ENCODE measurements around the gene FRRS1L. TPM values are rescaled to one million over a fixed set of nuclear protein-coding genes. Genes with fewer than 3 reads are reported as not detected.
"Not testable (repeated sequence)": the region's sequence is repeated elsewhere in the genome, so short reads cannot be mapped to it uniquely, and the experiment has no call there.

The FRRS1L gene
- total RNA-seq, 1 experiment from 2014 or later = not detected

DNA sequence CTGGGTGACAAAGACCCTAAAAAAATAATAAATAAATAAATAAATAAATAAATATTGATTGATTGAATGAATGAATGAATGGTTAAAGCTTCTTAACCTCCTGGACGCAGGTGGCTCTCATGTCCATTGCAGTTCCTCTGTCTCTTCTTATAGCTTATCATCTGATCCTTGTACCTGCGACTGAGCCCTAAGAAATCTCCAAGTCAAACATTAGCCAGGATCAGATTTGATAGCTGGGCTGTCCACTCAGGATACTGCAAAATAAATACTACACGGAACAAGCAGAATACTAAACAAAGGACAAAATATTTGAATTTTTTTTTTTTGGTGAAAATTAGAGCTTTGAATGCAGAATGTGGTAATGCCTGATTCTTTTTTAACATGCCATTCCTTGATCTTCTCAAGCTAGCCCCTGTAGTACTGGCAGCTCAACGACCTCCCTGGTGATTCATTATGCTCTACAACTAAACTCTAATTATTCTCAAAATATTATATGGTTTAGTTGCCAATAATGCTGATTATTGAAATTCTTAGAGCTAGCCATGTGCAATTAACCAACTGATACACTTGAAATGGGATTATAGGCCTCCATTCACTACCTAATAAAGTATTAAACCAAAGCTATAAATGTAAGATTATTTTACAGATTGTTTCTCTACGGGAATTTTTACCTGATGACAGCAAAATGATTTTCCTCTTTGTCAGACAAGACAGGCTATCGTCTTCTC lies 37.4 kb downstream of the FRRS1L start:
- no peak for DNase-seq (ENCODE audit: low spot score)

DNA sequence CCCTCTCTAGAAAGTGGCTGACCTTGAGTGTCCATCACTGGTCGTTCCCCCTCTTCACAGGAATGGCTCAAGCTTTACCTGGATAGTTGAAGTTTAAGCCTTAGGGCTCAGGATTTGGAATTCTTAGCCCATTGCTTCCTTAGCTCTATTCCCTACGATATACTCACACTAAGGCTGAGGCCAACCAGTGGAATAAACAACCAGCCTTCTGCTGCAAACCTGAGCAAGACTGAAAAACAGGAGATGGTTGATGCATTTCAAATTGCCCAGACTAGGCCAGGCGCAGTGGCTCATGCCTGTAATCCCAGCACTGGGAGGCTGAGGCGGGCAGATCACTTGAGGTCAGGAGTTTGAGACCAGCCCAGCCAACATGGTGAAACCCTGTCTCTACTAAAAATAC lies 40.4 kb downstream of the FRRS1L start:
- DNase-seq (ENCODE audit: low spot score) = not testable (repeated sequence)

DNA sequence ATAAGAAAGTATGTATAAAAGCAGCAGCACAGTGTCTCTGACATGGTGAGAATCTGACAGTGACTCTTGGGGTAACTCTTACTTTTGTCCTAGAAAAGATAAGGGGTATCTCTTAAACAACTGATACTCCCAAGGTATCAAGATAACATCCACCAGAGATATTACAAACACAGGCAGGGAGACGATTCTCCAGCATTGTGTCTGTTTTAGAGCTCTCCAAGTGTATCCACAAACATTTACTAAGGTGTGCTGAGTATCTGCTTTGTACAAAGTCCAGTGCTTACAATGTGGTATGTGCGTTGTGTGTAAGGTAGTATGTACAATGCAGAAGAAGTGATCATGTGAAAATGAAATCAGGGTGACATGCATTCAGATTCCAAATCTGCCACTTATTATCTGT lies 42.9 kb downstream of the FRRS1L start:
- no peak for DNase-seq (ENCODE audit: low spot score)

- DNase-seq (ENCODE audit: low spot score) = no peak
Observed at GRCh38 chr9:109122726-109123621, 44.1 kb downstream of the FRRS1L start.

GRCh38 chr9:109121232-109121796 lies 45.7 kb downstream of the FRRS1L start:
- DNase-seq (ENCODE audit: low spot score) = no peak

DNA sequence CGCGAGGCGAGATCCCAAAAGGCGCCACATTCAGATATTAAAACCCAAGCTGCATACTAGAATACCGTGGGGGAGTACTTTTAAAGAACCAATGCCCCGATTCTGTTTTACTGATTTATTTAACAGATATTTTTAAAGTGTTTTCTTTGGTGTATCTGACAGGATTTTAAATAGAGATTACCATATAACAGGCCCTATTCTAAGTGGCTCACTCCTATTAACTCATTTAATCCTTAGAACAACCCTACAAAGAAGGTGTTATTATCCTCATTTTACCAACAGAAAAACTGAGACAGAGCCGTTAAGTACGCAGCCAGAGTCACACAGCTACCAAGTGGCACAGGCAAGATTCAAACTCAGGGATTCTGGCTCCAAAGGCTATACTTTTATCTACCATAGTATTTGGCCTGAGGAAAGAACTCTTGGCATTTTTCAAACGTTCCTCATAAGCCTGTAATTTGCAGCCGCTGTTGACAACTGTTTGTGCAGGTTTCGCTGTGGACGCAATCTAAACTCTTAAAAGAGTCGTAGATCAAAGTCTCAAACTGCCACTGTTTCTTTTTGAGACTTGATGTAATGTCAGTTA lies 46.8 kb downstream of the FRRS1L start:
- DNase-seq (ENCODE audit: low spot score) = no peak

DNA sequence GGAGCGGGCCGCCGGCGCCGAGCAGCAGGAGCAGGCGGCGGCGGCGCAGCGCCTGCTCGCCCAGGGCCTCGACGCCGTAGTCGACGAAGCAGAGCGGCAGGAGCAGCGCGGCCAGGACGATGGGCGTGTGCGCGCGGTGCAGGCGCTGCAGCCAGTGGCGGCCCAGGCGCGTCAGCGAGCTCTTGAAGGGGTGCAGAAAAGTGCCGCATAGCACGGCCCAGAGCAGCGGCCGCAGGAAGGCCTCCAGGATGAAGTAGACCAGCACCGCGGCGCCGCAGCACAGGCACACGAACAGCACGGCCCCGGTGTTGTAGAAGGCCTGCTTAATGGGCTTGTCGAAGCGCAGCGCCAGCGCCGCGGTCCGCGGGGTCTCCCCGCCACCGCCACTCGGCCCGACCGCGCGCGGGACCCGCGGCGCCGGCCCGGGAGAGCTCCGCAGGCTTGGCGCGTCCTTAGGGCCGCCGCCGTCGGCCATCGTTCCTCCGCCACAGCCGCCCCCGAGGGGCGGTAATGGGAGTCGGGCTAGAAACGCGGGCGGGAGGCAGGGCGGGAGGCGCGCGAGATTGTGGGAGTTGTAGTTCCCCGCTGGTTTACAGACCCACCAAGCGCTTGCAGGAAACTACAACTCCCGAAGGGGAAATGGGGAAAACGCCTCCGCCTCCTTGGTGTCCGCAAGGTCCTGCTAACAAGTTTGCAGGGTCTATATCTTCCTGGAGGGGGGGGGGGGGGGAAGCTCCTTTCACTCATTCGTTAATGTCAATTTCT lies 47.4 kb downstream of the FRRS1L start, which contains the start of gene TMEM245:
TMEM245 (minus strand) TSS at position 509 of the 765 bp plus-strand sequence; CDS start at position 475, 34 bp downstream.
- DNase-seq (ENCODE audit: low spot score) = peak; percentile 99

DNA sequence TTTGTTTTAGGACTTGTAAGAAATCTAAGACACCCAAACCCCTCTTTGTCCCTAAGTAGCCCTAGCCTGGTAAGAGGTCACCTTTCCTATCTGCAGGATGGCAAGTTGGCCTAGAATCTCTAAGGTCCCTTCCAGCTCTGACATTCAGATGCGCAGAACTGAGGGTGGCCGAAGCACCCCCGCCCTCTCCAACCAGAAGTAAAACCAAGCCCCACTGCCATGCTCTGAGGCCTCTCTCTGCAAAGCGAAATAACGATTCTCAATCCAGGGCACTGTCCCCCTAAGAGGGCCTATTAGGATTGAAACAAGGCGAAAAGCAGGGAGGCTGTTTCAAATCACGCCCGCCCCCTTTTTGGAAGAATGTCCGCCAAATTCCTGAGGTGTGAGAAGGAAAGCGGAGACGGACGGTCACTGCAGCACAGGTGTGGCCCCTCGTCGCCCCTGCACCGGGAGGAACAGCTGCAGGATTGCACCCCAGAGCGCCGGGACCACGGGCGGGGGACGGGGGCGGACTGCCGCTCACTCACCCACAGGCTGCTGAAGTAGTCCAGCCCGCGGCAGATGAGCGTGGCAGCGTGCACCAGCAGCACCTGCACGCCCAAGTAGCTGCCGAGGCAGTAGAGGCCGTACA lies 48.1 kb downstream of the FRRS1L start:
- peak; percentile 15 for DNase-seq (ENCODE audit: low spot score)

- peak; percentile 85 for DNase-seq (ENCODE audit: low spot score)
Observed at GRCh38 chr9:109117856-109118807, 48.9 kb downstream of the FRRS1L start.

- no peak for DNase-seq (ENCODE audit: low spot score)
Observed at GRCh38 chr9:109115931-109116526, 51.0 kb downstream of the FRRS1L start.

DNA sequence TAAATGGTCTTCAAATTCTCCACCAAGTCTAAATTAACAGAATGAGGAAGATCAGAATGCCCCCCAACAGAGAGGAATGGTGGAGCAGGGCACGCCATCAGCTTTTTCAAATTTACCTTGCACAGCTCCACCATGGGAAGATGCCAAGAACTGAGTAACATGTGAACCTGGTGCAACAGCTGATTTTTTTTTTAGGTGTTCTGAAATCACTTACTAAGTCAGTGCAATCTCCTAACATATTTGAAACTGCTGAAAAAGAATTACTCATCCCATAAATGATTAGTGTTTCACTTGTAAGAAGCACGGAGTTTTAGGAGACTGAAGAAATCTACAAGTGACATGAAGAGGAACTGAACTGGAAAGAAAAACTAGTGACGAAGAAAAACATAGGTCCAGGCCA lies 52.4 kb downstream of the FRRS1L start:
- DNase-seq (ENCODE audit: low spot score) = peak; percentile 15

GRCh38 chr9:109113892-109114609 lies 53.0 kb downstream of the FRRS1L start:
- DNase-seq (ENCODE audit: low spot score) = no peak

DNA sequence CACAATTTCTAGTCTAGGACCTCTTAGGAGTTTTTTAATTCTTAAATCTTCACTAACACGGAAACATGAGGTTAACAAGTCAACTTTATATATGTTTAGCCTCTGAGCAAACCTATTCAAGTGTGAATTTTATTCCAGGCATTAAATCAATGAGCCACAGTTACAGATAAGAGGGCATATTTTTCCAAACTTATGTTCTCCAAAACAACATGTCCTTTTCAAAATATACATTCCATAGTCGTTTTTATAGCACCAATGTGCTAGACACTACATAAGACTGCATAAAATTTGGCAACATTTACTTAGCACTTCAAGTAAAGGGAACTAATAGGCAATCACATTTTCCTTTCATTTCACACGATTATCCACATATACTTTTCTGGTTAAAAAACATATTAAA lies 53.8 kb downstream of the FRRS1L start:
- DNase-seq (ENCODE audit: low spot score) = no peak

- peak; percentile 79 for DNase-seq (ENCODE audit: low spot score)
Observed at GRCh38 chr9:109110329-109111021, 56.6 kb downstream of the FRRS1L start.

- DNase-seq (ENCODE audit: low spot score) = no peak
Observed at GRCh38 chr9:109109967-109110328, 57.1 kb downstream of the FRRS1L start.

- DNase-seq (ENCODE audit: low spot score) = peak; percentile 32
Observed at GRCh38 chr9:109108318-109108717, 58.7 kb downstream of the FRRS1L start.

GRCh38 chr9:109107402-109108240 lies 59.4 kb downstream of the FRRS1L start:
- peak; percentile 85 for DNase-seq (ENCODE audit: low spot score)
